GM23338 (cell line): ENCODE data around the gene RFX2. TPM values are rescaled to one million over a fixed set of nuclear protein-coding genes. Genes with fewer than 3 reads are reported as not detected.

Source experiments
- ATAC-seq: fragments of 200-7000 bp; cut with Tn5 transposase; 3 replicates; pipeline ENCODE4 v1.9.1; 2020
- DNase-seq: peaks from one replicate; pipeline ENCODE4 v3.0.0-alpha.2; 2015; ENCODE audit warnings: low spot score
- H2AFZ ChIP-seq: fragments of 200-600 bp; sonication (generic); 2 replicates; pipeline ENCODE4 v1.8.0; 2016; ENCODE audit warnings: antibody characterized with exemption, mild to moderate bottlenecking, moderate library complexity
- H3F3A ChIP-seq: fragments of 200-600 bp; sonication (generic); replicated peaks from 2 replicates; pipeline ENCODE4 v1.8.0; 2017; ENCODE audit warnings: antibody characterized with exemption, mixed run types, low read depth
- H3K27ac ChIP-seq: fragments of 200-600 bp; sonication (generic); 2 replicates; pipeline ENCODE4 v1.6.1; 2016; ENCODE audit warnings: low read depth
- H3K27me3 ChIP-seq: fragments of 200-600 bp; sonication (generic); 2 replicates; pipeline ENCODE4 v1.8.0; 2016; ENCODE audit warnings: mild to moderate bottlenecking, mixed run types, moderate library complexity; ENCODE audit not compliant: insufficient read depth
- H3K36me3 ChIP-seq: fragments of 200-600 bp; sonication (generic); 2 replicates; pipeline ENCODE4 v1.8.0; 2016; ENCODE audit warnings: mild to moderate bottlenecking; ENCODE audit not compliant: insufficient read depth
- H3K4me1 ChIP-seq: fragments of 200-600 bp; sonication (generic); 2 replicates; pipeline ENCODE4 v1.8.0; 2016; ENCODE audit warnings: mild to moderate bottlenecking, moderate library complexity; ENCODE audit not compliant: insufficient read depth
- H3K4me2 ChIP-seq: fragments of 200-600 bp; sonication (generic); 2 replicates; pipeline ENCODE4 v1.7.1; 2017; ENCODE audit warnings: mixed run types
- H3K4me3 ChIP-seq: fragments of 200-600 bp; sonication (generic); 2 replicates; pipeline ENCODE4 v1.6.1; 2016; ENCODE audit warnings: mixed run types
- H3K79me2 ChIP-seq: fragments of 200-600 bp; sonication (generic); replicated peaks from 2 replicates; pipeline ENCODE4 v1.8.0; 2017; ENCODE audit warnings: mild to moderate bottlenecking; ENCODE audit not compliant: insufficient read depth
- H3K9me2 ChIP-seq: fragments of 200-600 bp; sonication (generic); 2 replicates; pipeline ENCODE4 v1.8.0; 2017; ENCODE audit not compliant: insufficient read depth
- H4K20me1 ChIP-seq: fragments of 200-600 bp; sonication (generic); replicated peaks from 2 replicates; pipeline ENCODE4 v1.8.0; 2017; ENCODE audit warnings: mild to moderate bottlenecking; ENCODE audit not compliant: insufficient read depth
- H3K27ac Mint-ChIP-seq: 2 replicates; pipeline ENCODE4 v1.8.0; 2020; ENCODE audit warnings: inconsistent platforms, mild to moderate bottlenecking, moderate library complexity, mixed read lengths
- H3K27me3 Mint-ChIP-seq: 3 replicates; pipeline ENCODE4 v1.8.0; 2022; ENCODE audit warnings: low read depth, mild to moderate bottlenecking, moderate library complexity, mixed read lengths, inconsistent platforms; ENCODE audit not compliant: insufficient read depth, poor library complexity
- H3K36me3 Mint-ChIP-seq: 3 replicates; pipeline ENCODE4 v1.8.0; 2021; ENCODE audit warnings: low read depth, mild to moderate bottlenecking, inconsistent platforms, moderate library complexity, mixed read lengths
- H3K4me1 Mint-ChIP-seq: 3 replicates; pipeline ENCODE4 v1.8.0; 2020; ENCODE audit warnings: mild to moderate bottlenecking, inconsistent platforms, mixed read lengths
- H3K4me3 Mint-ChIP-seq: 3 replicates; pipeline ENCODE4 v1.8.0; 2021; ENCODE audit warnings: moderate library complexity, mild to moderate bottlenecking, inconsistent platforms, mixed read lengths
- H3K9me3 Mint-ChIP-seq: 3 replicates; pipeline ENCODE4 v1.8.0; 2020; ENCODE audit warnings: moderate library complexity, mild to moderate bottlenecking, inconsistent platforms, mixed read lengths
- CREB1 ChIP-seq: fragments of 250-450 bp; sonication (Bioruptor Pico); IDR thresholded peaks from 2 replicates; pipeline ENCODE4 v1.5.0; 2020; ENCODE audit warnings: low read depth, mild to moderate bottlenecking, moderate library complexity
- CTCF ChIP-seq, 2 experiments: fragments of 200-600 bp in 1 of 2; sonication (generic) in 1 of 2; conservative IDR thresholded peaks; 2 replicates each; pipeline versions ENCODE4 v1.5.1 to v1.6.1; 2016 to 2017; ENCODE audit warnings: antibody characterized with exemption in 2 of 2, low read depth in 2 of 2, mild to moderate bottlenecking in 2 of 2, moderate library complexity in 1 of 2
- ETS1 ChIP-seq: IDR thresholded peaks from 2 replicates; pipeline ENCODE4 v1.6.1; 2016; ENCODE audit warnings: antibody characterized with exemption
- EZH2 ChIP-seq: fragments of 200-600 bp; sonication (generic); IDR thresholded peaks from one replicate; pipeline ENCODE4 v1.8.0; 2017; ENCODE audit warnings: antibody characterized with exemption, mild to moderate bottlenecking, low read depth; ENCODE audit not compliant: unreplicated experiment
- EZH2phosphoT487 ChIP-seq: fragments of 200-600 bp; sonication (generic); IDR thresholded peaks from one replicate; pipeline ENCODE4 v1.8.1; 2018; ENCODE audit warnings: antibody characterized with exemption; ENCODE audit not compliant: unreplicated experiment
- JUNB ChIP-seq: IDR thresholded peaks from one replicate; pipeline ENCODE4 v1.6.1; 2016; ENCODE audit warnings: antibody characterized with exemption; ENCODE audit not compliant: unreplicated experiment
- NANOG ChIP-seq: IDR thresholded peaks from 2 replicates; pipeline ENCODE4 v1.6.1; 2016; ENCODE audit warnings: antibody characterized with exemption, borderline replicate concordance
- POLR2AphosphoS5 ChIP-seq: IDR thresholded peaks from 2 replicates; pipeline ENCODE4 v1.6.1; 2016; ENCODE audit warnings: antibody characterized with exemption, low read depth
- REST ChIP-seq: IDR thresholded peaks from one replicate; pipeline ENCODE4 v1.6.1; 2018; ENCODE audit warnings: antibody characterized with exemption; ENCODE audit not compliant: unreplicated experiment
- STAT1 ChIP-seq: IDR thresholded peaks from one replicate; pipeline ENCODE4 v1.6.1; 2016; ENCODE audit warnings: antibody characterized with exemption; ENCODE audit not compliant: unreplicated experiment
- ZNF114 ChIP-seq: fragments of 250-450 bp; sonication (Bioruptor Pico); IDR thresholded peaks from 2 replicates; pipeline ENCODE4 v1.5.0; 2020; ENCODE audit warnings: mild to moderate bottlenecking, moderate library complexity
- ZNF331 ChIP-seq: fragments of 250-450 bp; sonication (Bioruptor Pico); IDR thresholded peaks from 2 replicates; pipeline ENCODE4 v1.5.0; 2020; ENCODE audit warnings: low read depth, mild to moderate bottlenecking, moderate library complexity
- ZNF462 ChIP-seq: fragments of 250-450 bp; sonication (Bioruptor Pico); IDR thresholded peaks from 2 replicates; pipeline ENCODE4 v1.5.0; 2020; ENCODE audit warnings: mild to moderate bottlenecking, moderate library complexity
- polyA plus RNA-seq: library from polyadenylated mRNA; unstranded; fragments of >200 nt; fragmentation: Nextera tagmentation; extraction: Ambion mirVana; gene quantifications from 2 replicates; pipeline ENCODE4 v1.2.1, GENCODE V29; 2016
- total RNA-seq: library from RNA; depleted of rRNA; stranded (reverse); fragments of >200 nt; shearing (Covaris generic); gene quantifications from 2 replicates; pipeline ENCODE4 v1.2.3, GENCODE V29; 2014

The RFX2 gene
- total and polyA plus RNA-seq, 2 experiments from 2014 or later, result 4.6 to 13.0 TPM

- H3K27ac Mint-ChIP-seq, result no peak overlapping the region
- no peaks in the 10 kb centered on the region for H3K9me3 Mint-ChIP-seq
- Histone ChIP-seq H3K9me2 (no peaks in the 10 kb centered on the region), H3K4me2 (no peak overlapping the region), H2AFZ (no peak overlapping the region), H3F3A (no peaks in the 10 kb centered on the region), H3K27me3 (no peaks in the 10 kb centered on the region), H3K36me3 (no peaks in the 10 kb centered on the region), H3K4me1 (no peaks in the 10 kb centered on the region), H3K4me3 (no peak overlapping the region), H3K79me2 (no peaks in the 10 kb centered on the region), H4K20me1 (0 out of 2 replicates have a peak, but pooled peaks cover 3% of the 10 kb centered on the region), H3K27ac (no peak overlapping the region)
- DNase-seq (no peak), ATAC-seq (no peak)
- no peak overlapping the region for H3K4me3 Mint-ChIP-seq
- H3K36me3 Mint-ChIP-seq, result no peaks in the 10 kb centered on the region
- H3K4me1 Mint-ChIP-seq, result no peaks in the 10 kb centered on the region
- peaks cover 6% of the 10 kb centered on the region for H3K27me3 Mint-ChIP-seq
- TF ChIP-seq POLR2AphosphoS5 (no peak), ETS1 (no peak), ZNF114 (CRISPR knock-in tag) (no peak), JUNB (no peak), EZH2phosphoT487 (no peak), STAT1 (no peak), NANOG (no peak), CTCF (conservative IDR thresholded peaks at IDR 0.05; ENCODE audit: low read depth in 2 of 2) (no peak), ZNF462 (CRISPR knock-in tag) (no peak), REST (no peak), EZH2 (no peak), CREB1 (CRISPR knock-in tag) (no peak), ZNF331 (CRISPR knock-in tag) (no peak)
These were observed 77.5 kb downstream of the RFX2 start for GRCh38 chr19:6032827-6033226.
